H1 (cell line): ENCODE data around the gene MUSTN1. TPM values are rescaled to one million over a fixed set of nuclear protein-coding genes. Genes with fewer than 3 reads are reported as not detected.

ENCODE experiments used
- CTCF ChIA-PET: fragments of 300-600 bp; sonication (Branson Sonifier 250); formaldehyde crosslinking; loops from one replicate; lab custom pipeline; 2021; ENCODE audit not compliant: partially characterized antibody; lab: Charles Lee
- POLR2A ChIA-PET: fragments of 300-600 bp; sonication (Branson Sonifier 250); formaldehyde crosslinking; loops from one replicate; lab custom pipeline; 2021; ENCODE audit warnings: inconsistent platforms; ENCODE audit not compliant: partially characterized antibody; lab: Charles Lee
- DNase-seq, 2 experiments: peaks; one replicate each; pipeline versions ENCODE4 v3.0.0 to v3.0.0-alpha.2; 2010 to 2022; ENCODE audit warnings: low spot score in 2 of 2, low read depth in 1 of 2, mixed read lengths in 1 of 2
- FAIRE-seq: peaks from 2 replicates; lab custom pipeline; 2011; peaks lifted over from hg19 to GRCh38; lab: Jason Lieb, UNC
- H2AFZ ChIP-seq: 2 replicates; pipeline ENCODE4 v1.8.1; 2012; ENCODE audit warnings: low read length, inconsistent platforms
- H2AK5ac ChIP-seq: 2 replicates; pipeline ENCODE4 v1.6.1; 2013; ENCODE audit warnings: low read depth, low read length
- H2BK120ac ChIP-seq: replicated peaks from 2 replicates; pipeline ENCODE3; 2013; ENCODE audit warnings: low read depth, low read length, inconsistent platforms
- H2BK12ac ChIP-seq: 2 replicates; pipeline ENCODE4 v1.6.1; 2013; ENCODE audit warnings: low read depth, low read length
- H2BK15ac ChIP-seq: 2 replicates; pipeline ENCODE4 v1.6.1; 2013; ENCODE audit warnings: low read length
- H2BK20ac ChIP-seq: 2 replicates; pipeline ENCODE4 v1.6.1; 2013; ENCODE audit warnings: low read length
- H2BK5ac ChIP-seq: 2 replicates; pipeline ENCODE4 v1.6.1; 2013; ENCODE audit warnings: low read depth, low read length
- H3K14ac ChIP-seq: 2 replicates; pipeline ENCODE4 v1.6.1; 2013; ENCODE audit warnings: inconsistent platforms; ENCODE audit not compliant: insufficient read length
- H3K18ac ChIP-seq: 2 replicates; pipeline ENCODE4 v1.6.1; 2013; ENCODE audit warnings: low read length; ENCODE audit errors: extremely low read depth
- H3K23ac ChIP-seq: 2 replicates; pipeline ENCODE4 v1.6.1; 2013; ENCODE audit warnings: inconsistent platforms; ENCODE audit not compliant: insufficient read length
- H3K23me2 ChIP-seq: 2 replicates; pipeline ENCODE4 v1.6.1; 2013; ENCODE audit warnings: low read depth, low read length
- H3K27ac ChIP-seq: 2 replicates; pipeline ENCODE4 v1.6.1; 2011; ENCODE audit warnings: low read depth, low read length, inconsistent platforms
- H3K27me3 ChIP-seq, 4 experiments: replicated peaks in 1 of 4; 1 replicate in 1 of 4; 2 replicates in 3 of 4; pipeline versions ENCODE4 v1.6.1 to v1.8.1; 2011 to 2013; ENCODE audit warnings: low read length in 3 of 4, mild to moderate bottlenecking in 3 of 4, inconsistent platforms in 2 of 4, mixed read lengths in 2 of 4, moderate library complexity in 1 of 4; ENCODE audit not compliant: control insufficient read depth in 3 of 4, insufficient read depth in 3 of 4; ENCODE audit errors: extremely low read depth in 1 of 4
- H3K36me3 ChIP-seq, 4 experiments: 2 replicates each; pipeline versions ENCODE4 v1.6.1 to v1.8.1; 2011 to 2013; ENCODE audit warnings: mild to moderate bottlenecking in 4 of 4, low read length in 3 of 4, moderate library complexity in 2 of 4, control low read depth in 1 of 4, inconsistent platforms in 1 of 4; ENCODE audit not compliant: insufficient read depth in 4 of 4, control insufficient read depth in 2 of 4
- H3K4ac ChIP-seq: replicated peaks from 2 replicates; pipeline ENCODE3; 2013; ENCODE audit warnings: low read length, low read depth, mixed read lengths, inconsistent platforms; ENCODE audit not compliant: insufficient read length
- H3K4me1 ChIP-seq, 4 experiments: replicated peaks in 1 of 4; 1 replicate in 1 of 4; 2 replicates in 3 of 4; pipeline versions ENCODE4 v1.6.1 to v1.8.1; 2011 to 2013; ENCODE audit warnings: low read length in 3 of 4, inconsistent platforms in 2 of 4, mixed read lengths in 1 of 4; ENCODE audit not compliant: insufficient read depth in 4 of 4, control insufficient read depth in 3 of 4
- H3K4me2 ChIP-seq, 2 experiments: 2 replicates each; pipeline versions ENCODE4 v1.6.1 to v1.8.1; 2011 to 2013; ENCODE audit warnings: low read depth in 2 of 2, low read length in 2 of 2, control low read depth in 1 of 2, inconsistent platforms in 1 of 2, mild to moderate bottlenecking in 1 of 2; ENCODE audit not compliant: insufficient read depth in 1 of 2
- H3K4me3 ChIP-seq, 4 experiments: fragments of 200-600, 300-600 bp in 1 of 4; sonication (generic), shearing (Covaris generic), sonication (Bioruptor Twin) in 1 of 4; 2 replicates each; pipeline versions ENCODE4 v1.5.1 to v1.8.1; 2011 to 2016; ENCODE audit warnings: low read length in 4 of 4, low read depth in 3 of 4, control low read depth in 2 of 4, inconsistent platforms in 2 of 4, mild to moderate bottlenecking in 2 of 4, mixed read lengths in 1 of 4, moderate library complexity in 1 of 4; ENCODE audit not compliant: insufficient read depth in 2 of 4; ENCODE audit errors: extremely low read depth in 1 of 4
- H3K56ac ChIP-seq: replicated peaks from 2 replicates; pipeline ENCODE3; 2013; ENCODE audit warnings: low read depth, mild to moderate bottlenecking, mixed read lengths, low read length, inconsistent platforms; ENCODE audit not compliant: insufficient read length
- H3K79me1 ChIP-seq: 2 replicates; pipeline ENCODE4 v1.6.1; 2013; ENCODE audit warnings: low read depth, low read length, control low read depth
- H3K79me2 ChIP-seq, 2 experiments: 2 replicates each; pipeline versions ENCODE4 v1.6.1 to v1.8.1; 2012 to 2013; ENCODE audit warnings: low read length in 2 of 2, mild to moderate bottlenecking in 2 of 2, inconsistent platforms in 1 of 2; ENCODE audit not compliant: insufficient read depth in 2 of 2, control insufficient read depth in 1 of 2
- H3K9ac ChIP-seq, 4 experiments: replicated peaks in 1 of 4; 1 replicate in 1 of 4; 2 replicates in 3 of 4; pipeline versions ENCODE4 v1.6.1 to v1.8.1; 2011 to 2013; ENCODE audit warnings: low read depth in 3 of 4, low read length in 3 of 4, control low read depth in 2 of 4, mild to moderate bottlenecking in 2 of 4, moderate library complexity in 2 of 4, inconsistent platforms in 1 of 4; ENCODE audit errors: extremely low read depth in 1 of 4
- H3K9me3 ChIP-seq, 2 experiments: 2 replicates each; pipeline versions ENCODE4 v1.6.1 to v1.8.1; 2012 to 2013; ENCODE audit warnings: mild to moderate bottlenecking in 2 of 2, moderate library complexity in 2 of 2, control low read depth in 1 of 2, inconsistent platforms in 1 of 2, low read depth in 1 of 2, low read length in 1 of 2, mixed read lengths in 1 of 2; ENCODE audit not compliant: insufficient read depth in 2 of 2
- H4K20me1 ChIP-seq, 2 experiments: replicated peaks in 1 of 2; 2 replicates each; pipeline versions ENCODE3 to v1.8.1; 2011 to 2013; ENCODE audit warnings: inconsistent platforms in 2 of 2, low read length in 2 of 2, mild to moderate bottlenecking in 1 of 2; ENCODE audit not compliant: insufficient read depth in 2 of 2, control insufficient read depth in 1 of 2
- H4K5ac ChIP-seq: 2 replicates; pipeline ENCODE4 v1.6.1; 2013; ENCODE audit warnings: low read length, low read depth, mixed read lengths, inconsistent platforms; ENCODE audit not compliant: insufficient read length
- H4K8ac ChIP-seq: 2 replicates; pipeline ENCODE4 v1.8.0; 2013; ENCODE audit warnings: mild to moderate bottlenecking, moderate library complexity, low read length, inconsistent platforms; ENCODE audit not compliant: insufficient read depth; ENCODE audit errors: extremely low read depth
- H4K91ac ChIP-seq: replicated peaks from 2 replicates; pipeline ENCODE3; 2013; ENCODE audit warnings: low read length, mixed read lengths, inconsistent platforms; ENCODE audit not compliant: insufficient read length
- E2F6 ChIP-seq: IDR thresholded peaks from 2 replicates; pipeline ENCODE4 v1.6.1; 2012; ENCODE audit warnings: inconsistent platforms
- GABPA ChIP-seq: IDR thresholded peaks from 2 replicates; pipeline ENCODE4 v1.6.1; 2011; ENCODE audit warnings: mild to moderate bottlenecking, low read length, moderate library complexity, borderline replicate concordance; ENCODE audit not compliant: insufficient read depth
- JUN ChIP-seq: IDR thresholded peaks from 2 replicates; pipeline ENCODE4 v1.6.1; 2011; ENCODE audit warnings: low read depth, mild to moderate bottlenecking, improper control_type of control experiment, low read length
- JUND ChIP-seq: IDR thresholded peaks from 2 replicates; pipeline ENCODE4 v1.6.1; 2011; ENCODE audit warnings: mild to moderate bottlenecking, improper control_type of control experiment, low read length
- MAX ChIP-seq: IDR thresholded peaks from 2 replicates; pipeline ENCODE4 v1.6.1; 2012; ENCODE audit warnings: inconsistent platforms
- RFX5 ChIP-seq: IDR thresholded peaks from 2 replicates; pipeline ENCODE4 v1.6.1; 2011; ENCODE audit warnings: low read depth, low read length, improper control_type of control experiment, borderline replicate concordance
- RXRA ChIP-seq: IDR thresholded peaks from 2 replicates; pipeline ENCODE4 v1.6.1; 2011; ENCODE audit warnings: low read depth, mild to moderate bottlenecking, low read length, moderate library complexity; ENCODE audit not compliant: insufficient read depth
- SP2 ChIP-seq: IDR thresholded peaks from 2 replicates; pipeline ENCODE4 v1.6.1; 2012; ENCODE audit warnings: mild to moderate bottlenecking, low read length, inconsistent platforms
- TEAD4 ChIP-seq: IDR thresholded peaks from 2 replicates; pipeline ENCODE4 v1.6.1; 2012; ENCODE audit warnings: low read depth, low read length, inconsistent platforms, mixed read lengths
- YY1 ChIP-seq: IDR thresholded peaks from 2 replicates; pipeline ENCODE4 v1.6.1; 2011; ENCODE audit warnings: low read depth, mild to moderate bottlenecking, low read length
- WGBS, 2 experiments: shearing (Covaris generic) in 1 of 2; methylation state at CpG; one replicate each; pipeline versions ENCODE4 v1.1.6 to v1.1.7; 2013 to 2015; ENCODE audit warnings: low lambda C conversion rate in 2 of 2, mixed read lengths in 2 of 2, inconsistent platforms in 1 of 2, low coverage in 1 of 2, missing lambda C conversion rate in 1 of 2; ENCODE audit not compliant: insufficient replicate concordance in 2 of 2, insufficient coverage in 1 of 2, insufficient read length in 1 of 2; ENCODE audit errors: extremely low coverage in 1 of 2, missing lambda C conversion rate in 1 of 2; 5-methylcytosine and 5-hydroxymethylcytosine counted together
- polyA plus RNA-seq, 7 experiments: library from polyadenylated mRNA; depleted of rRNA in 3 of 7; stranded (reverse) in 5 of 7; unstranded in 2 of 7; fragments of >200 nt in 5 of 7; fragments of 200-250 nt in 2 of 7; gene quantifications; 1 replicate in 5 of 7; 2 replicates in 1 of 7; 4 replicates in 1 of 7; pipeline versions ENCODE4 v1.2.1 to v1.2.3, GENCODE V29; 2011 to 2013; ENCODE audit warnings: missing spikeins in 2 of 7, mixed read lengths in 2 of 7
- total RNA-seq: library from RNA; stranded (reverse); fragmentation: NEBNext Ultra II Directional; extraction: Animal tissue kit (Norgen Biotek cat#: 25700); gene quantifications from 2 replicates; pipeline ENCODE4 v1.2.1, GENCODE V29; 2021

Gene MUSTN1
- total and polyA plus RNA-seq, 2 of the 8 experiments (the other 6 are each of a cell fraction or from before 2014, with no cell fraction given), result 1.1 to 2.4 TPM

DNA sequence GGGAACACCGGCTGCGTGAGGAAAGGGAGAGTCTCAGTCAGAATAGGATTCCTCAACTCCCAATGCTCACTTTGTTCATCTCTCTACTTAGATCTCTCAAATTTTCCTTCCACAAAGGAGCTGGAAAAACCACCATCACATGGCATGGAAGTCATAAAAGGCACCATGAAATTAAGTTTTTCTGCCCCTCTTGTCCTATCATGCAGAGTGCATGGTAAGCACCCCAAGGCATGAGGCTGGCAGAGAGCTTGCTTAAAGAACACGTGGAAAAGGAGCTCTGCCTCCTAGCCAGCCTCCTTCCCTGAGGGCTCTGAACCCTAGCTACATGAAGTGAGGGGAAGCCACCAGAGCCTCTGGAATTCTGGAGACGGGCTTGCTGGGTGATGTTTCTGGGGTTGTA lies 44.8 kb upstream of the MUSTN1 start:
- no peak for FAIRE-seq
- no peaks in the 10 kb centered on the region for H3K36me3 ChIP-seq
- H3K4me1 ChIP-seq, result peaks cover 0 to 9% (median 3%) of the 10 kb centered on the region in 4 experiments; a peak in 5 of 7 replicates
- H3K56ac ChIP-seq, result no peak overlapping the region
- H3K79me1 ChIP-seq, result peaks cover 7% of the 10 kb centered on the region
- 91% methylated on average over 4 of the region's 4 CpGs; no CpG with 5 or more reads in 1 of the 2 experiments for whole genome bisulfite sequencing, 2 experiments
- H2BK15ac ChIP-seq, result no peak overlapping the region
- H2BK12ac ChIP-seq, result no peak overlapping the region
- no peak overlapping the region for H2BK120ac ChIP-seq
- no peak overlapping the region for H3K27ac ChIP-seq
- H2BK20ac ChIP-seq, result no peak overlapping the region
- no peak overlapping the region for H2BK5ac ChIP-seq
- no peak overlapping the region for H3K9ac ChIP-seq
- no peaks in the 10 kb centered on the region for H3K9me3 ChIP-seq
- H3K4ac ChIP-seq, result no peak overlapping the region
- TF ChIP-seq RXRA, result no peak
- TF ChIP-seq TEAD4, result no peak
- no peak for TF ChIP-seq JUN
- no peak for TF ChIP-seq GABPA
- TF ChIP-seq RFX5, result no peak
- TF ChIP-seq E2F6, result no peak
- TF ChIP-seq YY1, result no peak
- TF ChIP-seq MAX, result no peak
- no peak for TF ChIP-seq JUND
- no peak for TF ChIP-seq SP2
- TF ChIP-seq, all 59 proteins: peak for 0
- no peak overlapping the region for H4K91ac ChIP-seq
- no peak overlapping the region for H3K14ac ChIP-seq
- H2AFZ ChIP-seq, result no peak overlapping the region
- no peaks in the 10 kb centered on the region for H3K23me2 ChIP-seq
- no peak overlapping the region for H4K5ac ChIP-seq
- ChIA-PET CTCF (interaction anchor here (0.9 to 3.1 kb wide), 24 partner anchors 10 to 408 kb away, joined by 3 to 20 read pairs (median 4); partner anchors contain the start of gene STIMATE), POLR2A (no interaction called here)
- peaks cover 0 to 9% of the 10 kb centered on the region in 2 experiments for H4K20me1 ChIP-seq
- DNase-seq, result no peak
- peaks cover 0 to 20% of the 10 kb centered on the region in 2 experiments; a peak in 2 of 4 replicates for H3K79me2 ChIP-seq
- no peaks in the 10 kb centered on the region for H3K27me3 ChIP-seq
- H3K4me2 ChIP-seq, result no peak overlapping the region
- H3K18ac ChIP-seq, result no peak overlapping the region
- no peak overlapping the region for H3K23ac ChIP-seq
- H4K8ac ChIP-seq, result no peak overlapping the region
- H3K4me3 ChIP-seq, result no peak overlapping the region
- no peak overlapping the region for H2AK5ac ChIP-seq
